ENCODE data around the gene GPR156.

GPR156 gene

DNA sequence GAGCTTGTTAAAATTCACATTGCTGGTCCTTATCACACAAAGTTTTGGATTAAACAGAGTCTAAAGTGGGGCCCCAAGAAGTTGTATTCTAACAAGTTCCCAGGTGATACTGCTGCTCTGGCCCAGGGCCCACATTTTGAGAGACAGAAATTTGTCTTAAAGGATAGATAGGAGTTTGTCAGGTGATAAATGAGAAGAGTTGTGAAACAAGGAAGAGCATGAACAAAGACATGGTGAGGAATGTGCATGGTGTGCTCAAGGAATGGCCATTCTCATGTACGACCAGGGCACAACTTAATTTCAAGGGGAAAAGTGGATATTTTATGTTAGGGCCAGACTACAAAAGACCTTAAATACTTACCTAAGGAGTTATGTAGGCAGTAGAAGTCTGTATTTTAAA, 75.6 kb downstream of the GPR156 start:
- no peak for TF ChIP-seq ZFX (IDR thresholded peaks at IDR 0.05)
- TF ChIP-seq, protein P1, sequence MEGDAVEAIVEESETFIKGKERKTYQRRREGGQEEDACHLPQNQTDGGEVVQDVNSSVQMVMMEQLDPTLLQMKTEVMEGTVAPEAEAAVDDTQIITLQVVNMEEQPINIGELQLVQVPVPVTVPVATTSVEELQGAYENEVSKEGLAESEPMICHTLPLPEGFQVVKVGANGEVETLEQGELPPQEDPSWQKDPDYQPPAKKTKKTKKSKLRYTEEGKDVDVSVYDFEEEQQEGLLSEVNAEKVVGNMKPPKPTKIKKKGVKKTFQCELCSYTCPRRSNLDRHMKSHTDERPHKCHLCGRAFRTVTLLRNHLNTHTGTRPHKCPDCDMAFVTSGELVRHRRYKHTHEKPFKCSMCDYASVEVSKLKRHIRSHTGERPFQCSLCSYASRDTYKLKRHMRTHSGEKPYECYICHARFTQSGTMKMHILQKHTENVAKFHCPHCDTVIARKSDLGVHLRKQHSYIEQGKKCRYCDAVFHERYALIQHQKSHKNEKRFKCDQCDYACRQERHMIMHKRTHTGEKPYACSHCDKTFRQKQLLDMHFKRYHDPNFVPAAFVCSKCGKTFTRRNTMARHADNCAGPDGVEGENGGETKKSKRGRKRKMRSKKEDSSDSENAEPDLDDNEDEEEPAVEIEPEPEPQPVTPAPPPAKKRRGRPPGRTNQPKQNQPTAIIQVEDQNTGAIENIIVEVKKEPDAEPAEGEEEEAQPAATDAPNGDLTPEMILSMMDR (conservative IDR thresholded peaks at IDR 0.05) = no peak
- H3K27ac ChIP-seq = no peak overlapping the region

DNA sequence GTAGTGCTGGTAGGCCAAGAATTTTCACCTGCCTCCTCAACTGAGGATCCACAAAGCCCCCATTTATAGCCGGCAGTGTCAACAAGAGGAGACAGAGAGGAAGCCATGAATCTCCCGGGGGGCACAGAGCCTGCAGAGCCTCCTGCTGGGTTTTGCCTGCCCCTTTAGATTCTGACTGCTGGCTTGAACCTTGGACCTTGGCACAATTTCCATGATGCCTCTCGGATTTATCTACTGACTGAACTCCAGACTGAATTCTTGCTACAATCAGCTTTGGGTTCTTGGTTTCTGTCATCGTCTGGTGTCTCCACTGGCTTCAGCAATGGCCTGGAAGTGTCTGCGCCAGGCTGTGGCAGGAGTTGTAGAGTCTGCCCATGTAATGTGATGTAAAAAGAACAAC, 80.7 kb downstream of the GPR156 start:
- no peak overlapping the region for H3K27ac ChIP-seq
- no peak for TF ChIP-seq ZFX (IDR thresholded peaks at IDR 0.05)
- TF ChIP-seq, protein P1 (conservative IDR thresholded peaks at IDR 0.05) = no peak

DNA sequence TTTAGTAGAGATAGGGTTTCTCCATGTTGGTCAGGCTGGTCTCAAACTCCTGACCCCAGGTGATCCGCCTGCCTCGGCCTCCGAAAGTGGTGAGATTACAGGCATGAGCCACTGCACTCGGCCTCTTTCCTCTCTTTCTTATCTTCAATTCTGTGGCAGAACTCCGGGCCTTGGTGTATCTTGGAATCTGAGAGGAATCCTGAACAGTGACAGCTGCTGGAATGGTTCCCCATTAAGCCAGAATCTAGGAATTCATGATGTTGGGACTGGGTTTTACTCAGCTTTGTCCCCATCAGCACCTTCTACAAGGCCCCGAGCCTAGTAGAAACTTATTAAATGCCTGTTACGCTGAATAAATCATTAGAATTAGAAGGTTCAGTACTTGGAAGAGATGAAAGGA, 81.4 kb downstream of the GPR156 start:
- peak overlapping the region; percentile 28 for H3K27ac ChIP-seq
- no peak for TF ChIP-seq ZFX (IDR thresholded peaks at IDR 0.05)
- TF ChIP-seq, protein P1 (conservative IDR thresholded peaks at IDR 0.05) = no peak

DNA sequence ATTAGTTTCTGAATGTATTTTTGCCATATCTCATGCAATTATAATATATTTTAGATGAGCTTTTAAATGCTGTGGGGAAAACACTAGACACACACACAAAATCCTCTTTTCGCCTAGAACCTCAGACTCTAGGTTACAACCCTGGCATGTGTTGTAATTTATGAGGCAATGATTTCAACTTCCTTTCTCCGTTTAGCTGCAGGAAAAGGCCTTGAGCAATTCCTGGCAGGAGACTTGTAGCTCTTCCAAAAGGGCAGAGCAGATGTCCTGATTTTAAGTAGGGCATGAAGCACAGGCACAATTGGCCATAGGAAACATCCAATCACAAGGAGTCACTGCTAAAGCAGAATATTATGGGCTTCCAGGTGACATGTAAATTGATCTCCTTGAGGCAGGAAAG, 82.0 kb downstream of the GPR156 start:
- H3K27ac ChIP-seq = peak overlapping the region; percentile 28
- TF ChIP-seq, protein P1 (conservative IDR thresholded peaks at IDR 0.05) = no peak
- TF ChIP-seq ZFX (IDR thresholded peaks at IDR 0.05) = no peak

DNA sequence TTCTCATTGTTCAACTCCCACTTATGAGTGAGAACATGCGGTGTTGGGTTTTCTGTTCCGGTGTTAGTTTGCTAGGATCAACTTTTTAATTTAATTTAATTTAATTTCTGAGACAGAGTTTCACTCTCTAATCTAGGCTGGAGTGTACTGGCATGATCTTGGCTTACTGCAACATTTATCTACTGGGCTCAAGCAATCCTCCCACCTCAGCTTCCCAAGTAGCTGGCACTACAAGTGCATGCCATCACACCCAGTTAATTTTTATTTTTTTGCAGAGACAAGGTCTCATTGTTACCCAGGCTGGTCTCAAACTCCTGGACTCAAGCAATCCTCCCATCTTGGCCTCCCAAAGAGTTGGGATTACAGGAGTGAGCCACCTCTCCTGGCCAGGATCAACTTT, 82.7 kb downstream of the GPR156 start:
- TF ChIP-seq, protein P1 (conservative IDR thresholded peaks at IDR 0.05) = no peak
- no peak overlapping the region; the same call in 1 of the 2 replicates for H3K27ac ChIP-seq

DNA sequence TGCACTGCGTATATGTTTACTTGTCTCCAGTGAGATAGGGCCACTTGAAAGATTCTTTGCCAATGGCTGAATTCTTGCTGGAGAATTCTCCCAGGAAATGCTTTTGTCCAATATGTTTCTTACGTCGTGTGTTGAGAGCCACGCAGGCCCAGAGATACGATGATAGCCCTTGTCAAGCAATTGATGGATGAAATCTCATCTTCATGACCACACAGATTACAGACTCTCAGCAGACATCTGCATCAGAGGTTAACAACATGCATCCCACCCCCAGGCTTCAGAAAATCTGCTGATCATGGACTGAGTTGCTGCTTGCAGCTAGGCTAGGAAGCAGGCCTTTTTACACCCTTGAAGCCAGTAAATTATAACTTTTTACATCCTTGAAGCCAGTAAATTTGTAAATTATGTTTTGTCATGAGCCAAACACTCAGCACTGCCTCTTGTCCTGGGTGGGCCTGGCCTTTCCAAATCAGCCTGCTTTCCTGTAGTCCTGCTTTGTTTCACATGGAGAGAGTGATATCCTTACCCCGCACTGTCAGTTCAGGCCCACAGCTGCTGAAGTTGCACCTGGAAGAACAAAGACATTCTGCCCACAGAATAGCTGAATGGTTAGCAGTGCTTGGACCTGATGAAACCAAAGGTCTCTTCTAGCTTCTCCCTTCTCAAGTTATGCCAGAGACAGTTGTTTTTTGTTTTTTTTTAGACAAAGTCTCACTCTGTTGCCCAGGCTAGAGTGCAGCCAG, 84.4 kb downstream of the GPR156 start:
- no peak overlapping the region for H3K27ac ChIP-seq

DNA sequence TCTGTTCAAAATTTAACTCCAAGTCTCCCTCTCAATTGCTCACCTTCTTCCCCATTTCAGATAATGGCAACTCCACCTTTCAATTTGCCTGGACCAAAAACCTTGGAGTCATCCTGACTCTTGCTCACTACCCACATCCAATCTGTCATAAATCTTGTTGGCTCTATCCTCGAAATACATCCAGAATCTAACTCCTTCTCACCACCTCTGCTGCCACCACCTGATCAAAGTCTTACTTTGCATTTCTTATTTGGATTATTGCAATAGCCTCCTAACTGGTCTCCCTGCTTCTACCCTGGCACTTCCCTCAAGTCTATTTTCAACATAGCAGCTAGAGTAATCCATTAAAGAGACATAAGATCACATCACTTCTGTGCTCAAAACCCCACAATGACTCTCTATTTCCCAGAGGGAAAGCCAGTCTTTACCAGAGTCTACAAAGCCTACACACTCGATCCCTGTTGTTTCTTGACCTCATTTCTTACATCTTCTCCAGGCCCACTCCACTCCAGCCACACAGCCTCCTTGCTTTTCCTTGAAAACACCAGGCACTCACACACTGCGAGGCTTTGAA, 86.6 kb downstream of the GPR156 start:
- no peak overlapping the region for H3K27ac ChIP-seq
- TF ChIP-seq ZFX (IDR thresholded peaks at IDR 0.05) = no peak
- TF ChIP-seq, protein P1 (conservative IDR thresholded peaks at IDR 0.05) = peak; percentile 62

More for the DNA sequence above, 84.4 kb downstream of the GPR156 start:
- TF ChIP-seq ZFX (IDR thresholded peaks at IDR 0.05) = no peak
- TF ChIP-seq, protein P1 (conservative IDR thresholded peaks at IDR 0.05) = no peak
